Trophoblast cell (in vitro differentiated cells and primary cell): Measurements from ENCODE around the gene ABL2.

Experiments used
- DNase-seq, 2 donors: peaks; one replicate each; pipeline ENCODE4 v3.0.0-alpha.2; 2016
- H2AFZ ChIP-seq: 2 replicates; pipeline ENCODE4 v1.6.1; 2013; ENCODE audit warnings: low read length, moderate library complexity, mild to moderate bottlenecking; ENCODE audit not compliant: insufficient read depth, poor library complexity
- H2AK5ac ChIP-seq: 2 replicates; pipeline ENCODE4 v1.6.1; 2013; ENCODE audit warnings: mild to moderate bottlenecking, low read length
- H2BK120ac ChIP-seq: 2 replicates; pipeline ENCODE4 v1.6.1; 2013; ENCODE audit warnings: low read length, mild to moderate bottlenecking, moderate library complexity; ENCODE audit not compliant: insufficient read depth, poor library complexity
- H2BK12ac ChIP-seq: 2 replicates; pipeline ENCODE4 v1.6.1; 2013; ENCODE audit warnings: mild to moderate bottlenecking, low read length, moderate library complexity
- H2BK5ac ChIP-seq: 2 replicates; pipeline ENCODE4 v1.6.1; 2013; ENCODE audit warnings: low read length, low read depth, moderate library complexity, mild to moderate bottlenecking; ENCODE audit not compliant: poor library complexity
- H3K14ac ChIP-seq: 2 replicates; pipeline ENCODE4 v1.6.1; 2013; ENCODE audit warnings: mild to moderate bottlenecking, low read length
- H3K18ac ChIP-seq: 2 replicates; pipeline ENCODE4 v1.6.1; 2013; ENCODE audit warnings: mild to moderate bottlenecking, low read length
- H3K23ac ChIP-seq: 2 replicates; pipeline ENCODE4 v1.6.1; 2013; ENCODE audit warnings: low read length
- H3K27ac ChIP-seq: 2 replicates; pipeline ENCODE4 v1.5.1; 2013; ENCODE audit warnings: low read depth, mild to moderate bottlenecking, inconsistent platforms, low read length, moderate library complexity
- H3K27me3 ChIP-seq: 2 replicates; pipeline ENCODE4 v1.6.1; 2013; ENCODE audit warnings: inconsistent platforms, mild to moderate bottlenecking, low read length, moderate library complexity; ENCODE audit not compliant: insufficient read depth
- H3K36me3 ChIP-seq, 2 experiments: 1 replicate in 1 of 2; 2 replicates in 1 of 2; pipeline ENCODE4 v1.6.1; 2013; ENCODE audit warnings: low read length in 2 of 2, mild to moderate bottlenecking in 2 of 2, moderate library complexity in 1 of 2; ENCODE audit not compliant: insufficient read depth in 2 of 2, control insufficient read depth in 1 of 2
- H3K4ac ChIP-seq: 2 replicates; pipeline ENCODE4 v1.6.1; 2013; ENCODE audit warnings: low read depth, mild to moderate bottlenecking, low read length, moderate library complexity
- H3K4me1 ChIP-seq, 2 experiments: 1 replicate in 1 of 2; 2 replicates in 1 of 2; pipeline ENCODE4 v1.6.1; 2013; ENCODE audit warnings: low read length in 2 of 2, mild to moderate bottlenecking in 2 of 2, moderate library complexity in 1 of 2; ENCODE audit not compliant: insufficient read depth in 2 of 2, control insufficient read depth in 1 of 2
- H3K4me2 ChIP-seq: 2 replicates; pipeline ENCODE4 v1.6.1; 2013; ENCODE audit warnings: inconsistent platforms, mild to moderate bottlenecking, low read length, moderate library complexity
- H3K4me3 ChIP-seq: 2 replicates; pipeline ENCODE4 v1.5.1; 2013; ENCODE audit warnings: mild to moderate bottlenecking, low read depth, low read length, inconsistent platforms
- H3K79me1 ChIP-seq: one replicate; pipeline ENCODE4 v1.6.1; 2013; ENCODE audit warnings: low read length
- H3K79me2 ChIP-seq: 2 replicates; pipeline ENCODE4 v1.6.1; 2013; ENCODE audit warnings: low read length, mild to moderate bottlenecking; ENCODE audit not compliant: control insufficient read depth, insufficient read depth, poor library complexity
- H3K9ac ChIP-seq: 2 replicates; pipeline ENCODE4 v1.6.1; 2013; ENCODE audit warnings: mild to moderate bottlenecking, low read length
- H3K9me3 ChIP-seq: 2 replicates; pipeline ENCODE4 v1.6.1; 2013; ENCODE audit warnings: low read depth, mild to moderate bottlenecking, control low read depth, inconsistent platforms, low read length; ENCODE audit not compliant: insufficient read depth
- H4K12ac ChIP-seq: 2 replicates; pipeline ENCODE4 v1.6.1; 2013; ENCODE audit warnings: low read depth, mild to moderate bottlenecking, low read length, moderate library complexity
- H4K8ac ChIP-seq: 2 replicates; pipeline ENCODE4 v1.6.1; 2013; ENCODE audit warnings: low read depth, mild to moderate bottlenecking, low read length, moderate library complexity
- H4K91ac ChIP-seq: one replicate; pipeline ENCODE4 v1.6.1; 2013; ENCODE audit warnings: low read depth, mild to moderate bottlenecking, low read length, moderate library complexity
- WGBS: extraction: QIAGEN DNeasy Blood & Tissue Kit; methylation state at CpG from one replicate; pipeline ENCODE4 v1.1.7; 2013; ENCODE audit warnings: missing lambda C conversion rate; ENCODE audit not compliant: insufficient read length, insufficient coverage; ENCODE audit errors: extremely low coverage; 5-methylcytosine and 5-hydroxymethylcytosine counted together

Gene ABL2

DNA sequence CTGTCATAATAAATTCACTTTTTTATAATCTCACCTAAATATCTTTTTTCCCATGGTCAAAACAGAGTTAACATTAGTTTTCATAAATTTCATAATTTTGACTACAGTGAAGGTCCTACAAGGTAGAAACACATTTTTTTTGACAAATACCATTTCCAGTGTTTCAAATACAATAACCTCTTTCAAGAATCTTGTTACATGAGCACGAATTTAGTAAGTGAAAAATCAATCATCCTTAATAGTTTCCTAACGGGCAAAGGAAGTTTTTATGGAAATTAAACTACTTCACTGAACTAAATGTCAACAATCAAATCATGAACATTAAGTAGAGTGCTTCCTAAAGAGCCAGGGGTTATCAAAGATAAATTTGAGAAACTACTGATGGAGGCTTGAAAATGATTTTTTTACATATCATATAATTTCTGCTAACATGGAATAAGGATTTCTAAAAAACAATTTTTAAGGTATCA is 35.4 kb downstream of the ABL2 start:
- no peak overlapping the region for H3K14ac ChIP-seq
- H2BK5ac ChIP-seq: no peak overlapping the region
- H3K23ac ChIP-seq: no peak overlapping the region
- no peak for DNase-seq
- no peaks in the 10 kb centered on the region for H3K79me1 ChIP-seq
- H3K79me2 ChIP-seq: no peaks in the 10 kb centered on the region
- no peaks in the 10 kb centered on the region for H3K4me1 ChIP-seq
- no peak overlapping the region for H3K18ac ChIP-seq
- WGBS: no CpG with 5 or more reads among the region's 2 CpGs
- no peak overlapping the region for H2AK5ac ChIP-seq
- H4K12ac ChIP-seq: no peak overlapping the region
- H2BK12ac ChIP-seq: no peak overlapping the region
- H3K36me3 ChIP-seq: no peaks in the 10 kb centered on the region
- H3K27me3 ChIP-seq: no peaks in the 10 kb centered on the region
- H3K4me2 ChIP-seq: no peak overlapping the region
- H3K9ac ChIP-seq: no peak overlapping the region
- H4K91ac ChIP-seq: no peak overlapping the region
- H4K8ac ChIP-seq: no peak overlapping the region
- no peak overlapping the region for H3K27ac ChIP-seq
- no peak overlapping the region for H3K4ac ChIP-seq
- no peak overlapping the region for H2AFZ ChIP-seq
- H3K4me3 ChIP-seq: no peak overlapping the region
- H3K9me3 ChIP-seq: no peaks in the 10 kb centered on the region
- no peak overlapping the region for H2BK120ac ChIP-seq

DNA sequence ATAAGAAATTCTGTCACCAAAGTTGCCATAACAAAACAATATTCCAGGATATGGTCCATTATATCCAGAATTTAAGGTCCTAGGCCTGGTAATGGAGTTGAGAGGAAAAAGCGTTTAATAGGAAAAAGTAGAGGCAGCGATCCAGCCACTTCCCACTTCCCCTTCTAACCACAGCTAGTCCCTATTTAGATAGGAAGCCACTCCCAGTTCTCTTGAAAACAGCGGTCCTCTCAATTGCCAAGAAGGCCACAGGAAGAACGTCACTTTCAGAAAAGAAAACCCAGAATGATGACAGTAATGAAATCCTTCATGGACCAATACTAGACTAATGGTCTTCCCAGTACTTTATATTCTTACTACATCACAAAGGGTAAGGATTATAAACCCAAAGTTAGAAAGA is 38.6 kb downstream of the ABL2 start:
- Histone ChIP-seq H2AFZ (no peak overlapping the region), H3K27ac (no peak overlapping the region), H2BK120ac (no peak overlapping the region), H3K23ac (no peak overlapping the region), H4K91ac (no peak overlapping the region), H3K4me1 (no peaks in the 10 kb centered on the region), H3K79me1 (no peaks in the 10 kb centered on the region), H3K9me3 (no peaks in the 10 kb centered on the region), H4K12ac (no peak overlapping the region), H2AK5ac (no peak overlapping the region), H3K4ac (no peak overlapping the region), H3K79me2 (no peaks in the 10 kb centered on the region), H3K9ac (no peak overlapping the region), H3K27me3 (no peaks in the 10 kb centered on the region), H3K14ac (no peak overlapping the region), H3K4me2 (no peak overlapping the region), H3K4me3 (no peak overlapping the region), H2BK5ac (no peak overlapping the region), H3K18ac (no peak overlapping the region), H4K8ac (no peak overlapping the region), H3K36me3 (no peaks in the 10 kb centered on the region), H2BK12ac (no peak overlapping the region)
- peak in 1 of 2 donors; percentile 25 for DNase-seq
- no CpG with 5 or more reads among the region's 4 CpGs for WGBS

DNA sequence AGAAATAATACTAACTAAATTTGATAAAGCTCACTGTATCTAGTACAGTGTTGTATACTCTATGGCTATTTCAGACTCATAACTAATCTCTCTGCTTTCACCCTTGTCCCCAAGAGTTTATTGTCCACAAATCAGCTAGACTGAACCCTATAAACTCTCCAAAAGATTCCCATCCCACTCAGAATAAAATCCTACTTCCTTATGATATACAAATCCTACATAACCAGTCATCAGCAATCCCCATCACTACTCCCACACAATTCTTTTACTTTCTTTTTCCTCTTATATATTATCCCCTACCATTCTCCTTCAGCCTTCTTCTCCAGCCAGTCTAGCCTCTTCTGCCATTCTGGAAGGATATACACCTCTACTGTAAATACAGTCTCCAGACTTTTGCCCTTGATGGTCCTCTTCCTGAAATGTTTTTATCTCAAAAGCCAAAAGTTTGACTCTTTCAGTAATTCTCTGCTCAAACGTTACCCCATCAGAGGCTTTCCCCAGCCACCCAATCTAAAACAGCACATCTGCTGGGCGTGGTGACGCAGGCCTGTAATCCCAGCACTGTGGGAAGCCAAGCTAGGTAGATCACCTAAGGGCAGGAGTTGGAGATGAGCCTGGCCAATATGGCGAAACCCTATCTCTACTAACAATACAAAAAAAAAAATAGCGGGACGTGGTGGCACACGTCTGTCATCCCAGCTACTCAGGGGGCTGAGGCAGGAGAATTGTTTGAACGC is 41.6 kb downstream of the ABL2 start:
- H3K79me2 ChIP-seq: no peaks in the 10 kb centered on the region
- H3K4me1 ChIP-seq: no peaks in the 10 kb centered on the region
- H4K12ac ChIP-seq: no peak overlapping the region
- H3K4me2 ChIP-seq: no peak overlapping the region
- H4K91ac ChIP-seq: no peak overlapping the region
- H2AFZ ChIP-seq: no peak overlapping the region
- DNase-seq: no peak
- no peak overlapping the region for H2BK12ac ChIP-seq
- H2BK120ac ChIP-seq: no peak overlapping the region
- no peak overlapping the region for H2AK5ac ChIP-seq
- H3K4ac ChIP-seq: no peak overlapping the region
- WGBS: no CpG with 5 or more reads among the region's 8 CpGs
- no peaks in the 10 kb centered on the region for H3K9me3 ChIP-seq
- H3K27me3 ChIP-seq: no peaks in the 10 kb centered on the region
- no peak overlapping the region for H3K23ac ChIP-seq
- H2BK5ac ChIP-seq: no peak overlapping the region
- H4K8ac ChIP-seq: no peak overlapping the region
- H3K4me3 ChIP-seq: no peak overlapping the region
- H3K18ac ChIP-seq: no peak overlapping the region
- H3K9ac ChIP-seq: no peak overlapping the region
- no peak overlapping the region for H3K14ac ChIP-seq
- H3K79me1 ChIP-seq: no peaks in the 10 kb centered on the region
- H3K36me3 ChIP-seq: no peaks in the 10 kb centered on the region
- no peak overlapping the region for H3K27ac ChIP-seq

DNA sequence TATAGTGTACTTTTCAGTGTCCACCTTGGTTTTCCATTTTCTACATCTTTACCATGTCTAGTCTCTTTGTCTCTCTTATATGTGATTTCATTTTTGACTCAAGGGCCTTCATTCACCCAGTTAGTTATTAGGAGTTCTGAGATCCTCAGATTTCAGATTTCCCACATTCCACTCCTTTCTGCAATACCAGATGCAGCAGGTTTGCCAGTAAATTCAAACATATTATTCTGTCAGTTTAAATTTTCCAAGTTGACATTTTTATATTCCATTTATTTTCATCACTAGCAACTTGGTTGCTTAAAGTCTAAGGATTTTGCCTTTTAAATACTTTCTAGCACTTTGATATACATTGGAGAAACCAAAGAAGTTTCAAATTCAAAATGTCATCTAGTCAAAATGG is 42.4 kb downstream of the ABL2 start:
- no peak for DNase-seq
- H2BK12ac ChIP-seq: no peak overlapping the region
- no peak overlapping the region for H3K14ac ChIP-seq
- no peak overlapping the region for H2AK5ac ChIP-seq
- no peaks in the 10 kb centered on the region for H3K9me3 ChIP-seq
- H3K27ac ChIP-seq: no peak overlapping the region
- H3K4me3 ChIP-seq: no peak overlapping the region
- no peak overlapping the region for H3K9ac ChIP-seq
- no peak overlapping the region for H3K18ac ChIP-seq
- no peaks in the 10 kb centered on the region for H3K27me3 ChIP-seq
- no peaks in the 10 kb centered on the region for H3K79me2 ChIP-seq
- no peak overlapping the region for H3K23ac ChIP-seq
- no peaks in the 10 kb centered on the region for H3K79me1 ChIP-seq
- no peak overlapping the region for H3K4me2 ChIP-seq
- H3K36me3 ChIP-seq: no peaks in the 10 kb centered on the region
- no peak overlapping the region for H2BK120ac ChIP-seq
- H3K4me1 ChIP-seq: no peaks in the 10 kb centered on the region
- no peak overlapping the region for H4K12ac ChIP-seq
- no peak overlapping the region for H2BK5ac ChIP-seq
- no peak overlapping the region for H2AFZ ChIP-seq
- no peak overlapping the region for H4K8ac ChIP-seq
- H3K4ac ChIP-seq: no peak overlapping the region
- no peak overlapping the region for H4K91ac ChIP-seq
